GM21423 (cell line): ENCODE measurements around the gene PLN.

Experiments used
- ATAC-seq: cut with Tn5 transposase; IDR thresholded peaks from one replicate; pipeline ENCODE4 v1.9.1; 2021; ENCODE audit warnings: mild to moderate bottlenecking, moderate library complexity; ENCODE audit not compliant: unreplicated experiment

Gene PLN

DNA sequence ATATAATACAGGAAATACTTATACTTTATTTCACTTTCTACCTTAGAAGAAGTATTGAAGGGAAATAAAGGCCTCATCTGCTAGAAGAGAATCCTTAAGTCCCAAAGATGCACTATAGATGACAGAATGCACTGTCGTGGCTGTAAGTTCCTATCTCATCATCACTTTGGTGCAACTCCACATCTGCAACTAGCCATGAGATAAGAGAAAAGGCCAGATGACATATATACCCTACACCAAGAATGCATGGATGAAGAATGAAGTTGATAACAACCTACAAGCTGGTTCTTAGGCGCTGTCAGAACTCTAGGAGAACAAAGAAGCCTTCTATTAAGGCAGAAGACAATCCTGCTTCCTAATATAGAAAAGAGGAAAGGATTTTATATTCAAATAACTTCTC is 11.6 kb upstream of the PLN start:
- ATAC-seq = no peak

DNA sequence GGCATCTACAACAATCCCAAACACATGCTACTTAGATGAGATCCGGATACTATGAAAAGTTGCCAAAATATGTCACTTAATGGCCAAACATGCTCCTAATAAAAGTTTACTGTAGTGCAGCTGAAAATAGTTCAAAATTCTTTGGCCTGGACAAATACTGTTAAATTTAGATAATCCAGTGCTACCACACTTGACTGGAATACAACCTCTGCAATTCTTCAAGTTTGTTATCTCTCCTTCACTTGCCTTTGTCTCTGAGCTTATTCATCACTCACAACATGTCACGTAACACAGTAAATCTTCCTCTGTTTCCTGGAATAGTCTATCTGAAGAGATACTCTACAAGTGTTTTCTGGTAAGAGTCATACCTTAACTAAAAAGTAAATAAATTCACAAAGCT is 10.5 kb upstream of the PLN start:
- ATAC-seq = no peak

DNA sequence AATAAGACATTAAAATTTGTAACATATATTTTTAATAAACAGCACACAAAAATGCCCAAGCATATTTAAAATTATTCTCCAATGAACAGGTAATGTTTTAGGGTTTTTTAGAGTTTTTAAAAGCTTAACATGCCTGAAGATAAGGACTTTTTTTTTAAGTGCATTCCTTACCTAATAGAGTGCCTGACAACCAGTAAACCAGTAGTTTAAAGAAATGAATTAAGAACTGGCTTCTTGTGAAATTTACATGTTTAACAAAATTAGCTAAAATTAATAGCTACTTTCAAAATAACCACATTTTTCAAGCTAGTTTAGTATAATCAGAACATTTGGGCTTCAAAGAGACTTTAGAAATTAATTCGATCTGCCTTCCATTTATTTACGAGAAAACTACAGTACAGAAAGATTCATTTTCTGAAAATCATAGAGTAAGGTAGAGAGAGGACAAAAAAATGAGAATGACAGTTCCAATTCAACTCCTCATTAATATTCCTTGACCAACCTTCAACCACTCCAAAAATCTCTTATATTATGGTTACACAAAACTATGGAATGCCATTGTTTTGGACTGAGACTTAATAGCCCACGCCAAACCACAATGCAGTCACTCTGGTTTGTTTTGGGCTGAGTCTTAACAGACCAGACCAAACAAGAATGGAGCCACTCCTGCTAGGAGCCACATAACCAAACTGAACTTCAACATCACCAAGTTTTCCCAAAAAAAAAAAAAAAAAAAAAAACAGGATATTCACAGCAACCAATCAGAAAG is 5.7 kb upstream of the PLN start:
- ATAC-seq = no peak

DNA sequence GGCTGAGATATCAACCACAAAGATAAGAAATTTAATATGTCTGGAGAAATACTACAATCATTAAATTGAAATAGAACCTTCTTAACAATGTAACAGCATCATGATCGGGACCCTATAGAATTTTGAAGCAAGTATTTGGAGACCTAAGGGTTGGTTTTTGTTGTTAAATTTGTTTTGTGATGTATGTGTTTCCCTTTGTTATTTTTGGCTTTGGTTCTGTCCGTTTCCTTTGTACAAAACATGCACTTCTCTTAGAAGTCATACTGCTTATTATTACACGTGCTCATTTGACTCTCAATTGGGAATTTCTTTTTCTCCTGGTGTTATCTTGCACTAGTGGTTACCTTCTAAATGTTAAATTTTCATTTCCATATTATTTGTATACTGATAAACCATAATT is 4.0 kb upstream of the PLN start:
- no peak for ATAC-seq

DNA sequence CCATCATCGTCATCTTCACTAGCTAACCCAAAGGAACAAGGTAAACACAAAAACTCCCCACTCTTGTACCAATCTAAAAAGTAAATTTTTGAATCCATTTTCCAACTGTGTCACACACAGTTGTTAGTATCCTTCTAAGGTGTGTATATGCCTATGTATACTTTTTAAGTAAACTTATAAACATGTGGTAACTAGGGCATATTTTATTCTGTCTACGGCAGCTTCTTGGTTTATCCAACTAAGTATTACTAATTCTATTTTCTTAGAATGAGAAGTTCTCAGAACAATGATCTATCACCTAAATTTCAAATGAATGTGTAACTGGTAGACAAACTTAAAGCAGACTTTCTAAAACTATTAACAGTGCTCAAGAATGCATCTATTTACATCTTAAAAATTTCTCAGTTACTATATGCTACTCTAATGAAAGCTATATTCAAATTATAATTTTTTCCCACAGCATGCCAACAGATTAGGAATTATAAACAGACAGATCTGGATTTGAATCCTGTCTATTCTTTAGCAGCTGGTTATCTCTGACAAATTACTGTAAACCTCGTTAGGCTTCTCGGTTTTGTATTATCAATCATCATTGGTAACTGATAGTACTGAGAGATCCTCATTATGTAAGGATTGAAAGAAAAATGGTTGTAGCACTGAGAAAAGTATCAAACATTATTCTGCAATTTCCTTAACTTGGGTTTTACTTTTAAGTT is 1.8 kb upstream of the PLN start:
- no peak for ATAC-seq

DNA sequence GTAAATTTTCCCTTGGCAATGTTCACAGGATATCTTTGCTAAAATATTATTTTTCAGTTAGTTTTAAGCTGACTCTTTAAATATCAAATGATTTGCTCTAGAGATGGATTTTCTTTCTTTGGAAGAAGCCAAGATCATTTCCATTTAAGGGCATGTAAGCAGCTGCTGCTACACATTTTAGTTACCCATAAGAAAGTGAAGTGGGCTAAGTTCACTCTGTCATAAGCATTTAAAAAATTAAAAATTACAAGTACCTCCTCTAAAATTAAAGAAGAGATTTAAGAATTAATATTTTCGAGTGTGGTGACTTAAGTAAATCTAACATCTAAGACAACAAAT is 1.2 kb upstream of the PLN start:
- no peak for ATAC-seq

DNA sequence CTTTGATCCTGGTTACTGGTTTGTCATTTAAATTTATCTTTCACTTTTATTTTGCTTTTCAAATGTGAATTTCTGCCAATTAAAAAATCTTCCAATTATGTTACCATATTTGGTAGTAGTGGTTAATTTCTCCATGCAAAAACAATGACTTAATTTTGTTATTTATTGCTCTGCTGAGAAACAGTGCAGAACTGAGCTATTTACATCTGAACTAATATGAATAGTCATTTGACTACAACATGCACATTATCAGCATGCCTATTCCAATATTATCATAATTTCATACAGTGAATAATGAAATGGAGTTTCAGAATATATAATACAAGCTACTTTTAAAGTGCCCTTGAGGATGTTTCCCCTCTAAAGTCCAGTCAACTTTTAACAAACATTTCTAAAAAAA is 517 bp downstream of the PLN start:
- no peak for ATAC-seq

DNA sequence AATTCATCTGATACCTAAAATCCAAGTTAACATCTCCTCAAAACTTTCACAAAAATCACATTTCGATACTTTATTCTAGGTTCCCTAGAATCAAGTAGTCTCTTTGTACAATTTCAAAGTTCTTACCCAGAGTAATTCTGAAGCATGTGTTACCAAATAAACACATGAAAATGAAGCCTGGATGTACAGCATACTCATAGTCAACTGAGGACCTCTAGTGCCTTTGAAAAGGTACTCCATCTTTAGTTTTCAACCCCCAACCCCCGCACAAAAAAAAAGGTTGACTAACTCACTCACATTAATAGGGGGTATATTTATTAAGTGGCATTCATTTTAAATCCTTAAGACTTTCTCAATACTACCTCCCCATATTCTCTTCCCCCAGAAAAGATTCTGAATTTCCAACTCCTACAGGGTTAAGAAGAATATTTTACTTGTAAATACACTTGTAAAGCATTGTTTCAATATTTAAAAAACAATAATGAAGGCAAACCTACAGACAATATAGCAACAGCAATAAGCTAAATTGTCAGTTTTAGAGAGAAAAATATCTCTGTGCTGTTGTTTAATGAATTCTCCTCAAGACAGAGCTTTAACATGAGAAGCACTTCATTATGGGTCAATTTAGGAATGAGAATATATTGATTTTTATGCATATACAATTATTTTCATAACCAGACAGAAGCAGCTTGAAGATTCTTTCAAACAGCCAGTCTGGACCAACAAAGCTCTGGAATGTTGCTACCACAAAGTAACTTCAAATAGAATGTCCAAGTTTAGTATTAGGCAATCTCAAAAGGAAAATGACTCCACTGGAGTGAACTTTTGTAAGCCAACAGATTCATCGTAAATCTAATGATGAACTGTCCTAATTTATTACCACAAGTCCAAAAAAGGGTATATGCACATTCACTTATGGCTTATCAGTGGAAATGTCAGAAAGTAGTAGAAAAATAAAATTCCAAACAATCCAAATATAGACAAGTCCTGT is 3.3 kb downstream of the PLN start:
- ATAC-seq = peak; percentile 96

DNA sequence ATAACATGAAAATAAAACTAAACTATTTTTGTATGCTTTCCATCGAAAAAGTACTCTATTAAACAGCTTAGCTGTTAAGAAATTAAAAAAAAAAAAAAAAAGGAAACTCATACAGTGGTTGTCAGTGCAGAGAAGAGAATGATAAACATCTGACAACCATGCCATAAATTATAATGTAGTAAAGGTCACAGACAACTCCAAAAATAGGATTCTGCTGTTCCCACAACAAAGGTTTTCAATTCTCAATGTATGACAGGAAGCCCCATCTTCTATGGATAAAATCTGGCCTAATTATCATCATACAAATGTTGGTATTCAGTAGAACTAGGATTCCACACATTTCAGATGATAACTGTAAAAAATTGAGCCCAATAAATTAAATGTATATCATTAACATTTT is 5.0 kb downstream of the PLN start:
- ATAC-seq = no peak

DNA sequence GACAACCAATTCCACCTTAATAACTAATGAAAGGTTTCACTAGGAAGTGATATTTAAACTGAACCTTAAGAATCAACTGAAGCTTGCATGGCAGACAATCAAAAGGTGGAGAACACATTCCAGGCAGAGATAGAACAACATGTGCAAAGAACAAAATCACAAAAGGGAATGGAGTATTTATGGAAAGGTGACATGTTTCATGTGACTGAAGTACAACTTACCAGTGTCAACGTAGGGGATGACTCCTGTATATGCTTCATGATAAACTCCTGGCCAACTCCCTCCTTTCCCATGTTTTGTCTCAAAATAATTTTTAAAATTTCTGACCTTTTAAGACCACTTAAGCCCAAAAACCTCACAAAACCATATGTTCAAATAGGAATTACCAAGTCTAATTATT is 6.6 kb downstream of the PLN start:
- ATAC-seq = no peak

DNA sequence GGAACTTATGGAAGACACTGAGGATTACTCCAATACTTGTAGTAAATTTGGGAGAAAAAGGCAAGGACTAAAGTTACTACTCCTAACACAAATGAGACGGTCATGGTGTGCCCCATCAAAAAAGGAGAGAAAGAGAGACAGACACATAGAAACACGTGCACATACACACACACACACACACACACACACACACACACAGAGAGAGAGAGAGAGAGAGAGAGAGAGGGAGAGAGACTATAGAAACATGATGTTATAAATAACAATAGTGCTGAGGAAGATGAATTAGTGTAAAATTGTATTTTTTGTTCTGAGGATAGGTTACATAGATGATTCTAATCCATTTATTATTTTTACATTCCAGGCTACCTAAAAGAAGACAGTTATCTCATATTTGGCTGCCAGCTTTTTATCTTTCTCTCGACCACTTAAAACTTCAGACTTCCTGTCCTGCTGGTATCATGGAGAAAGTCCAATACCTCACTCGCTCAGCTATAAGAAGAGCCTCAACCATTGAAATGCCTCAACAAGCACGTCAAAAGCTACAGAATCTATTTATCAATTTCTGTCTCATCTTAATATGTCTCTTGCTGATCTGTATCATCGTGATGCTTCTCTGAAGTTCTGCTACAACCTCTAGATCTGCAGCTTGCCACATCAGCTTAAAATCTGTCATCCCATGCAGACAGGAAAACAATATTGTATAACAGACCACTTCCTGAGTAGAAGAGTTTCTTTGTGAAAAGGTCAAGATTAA is 10.5 kb downstream of the PLN start:
- ATAC-seq = peak; percentile 78

DNA sequence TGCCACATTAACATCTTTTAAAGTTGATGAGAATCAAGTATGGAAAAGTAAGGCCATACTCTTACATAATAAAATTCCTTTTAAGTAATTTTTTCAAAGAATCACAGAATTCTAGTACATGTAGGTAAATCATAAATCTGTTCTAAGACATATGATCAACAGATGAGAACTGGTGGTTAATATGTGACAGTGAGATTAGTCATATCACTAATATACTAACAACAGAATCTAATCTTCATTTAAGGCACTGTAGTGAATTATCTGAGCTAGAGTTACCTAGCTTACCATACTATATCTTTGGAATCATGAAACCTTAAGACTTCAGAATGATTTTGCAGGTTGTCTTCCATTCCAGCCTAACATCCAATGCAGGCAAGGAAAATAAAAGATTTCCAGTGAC is 11.6 kb downstream of the PLN start:
- peak; percentile 62 for ATAC-seq

DNA sequence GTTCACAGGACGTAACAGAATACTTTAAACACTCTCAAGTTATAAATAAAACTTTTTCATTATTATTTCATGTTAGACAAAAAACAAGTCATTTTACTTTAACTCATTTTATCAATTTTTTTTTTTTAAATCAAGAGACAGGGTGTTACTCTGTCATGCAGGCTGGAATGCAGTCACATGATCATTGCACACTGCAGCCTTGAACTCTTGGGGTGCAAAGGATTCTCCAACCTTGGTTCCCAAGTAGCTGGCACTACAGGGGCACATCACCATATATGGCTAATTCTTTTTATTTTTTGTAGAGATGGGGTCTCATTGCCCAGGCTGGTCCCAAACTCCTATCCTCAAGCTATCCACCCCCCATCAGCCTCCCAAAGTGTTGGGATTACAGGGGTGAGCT is 14.2 kb downstream of the PLN start:
- ATAC-seq = no peak

DNA sequence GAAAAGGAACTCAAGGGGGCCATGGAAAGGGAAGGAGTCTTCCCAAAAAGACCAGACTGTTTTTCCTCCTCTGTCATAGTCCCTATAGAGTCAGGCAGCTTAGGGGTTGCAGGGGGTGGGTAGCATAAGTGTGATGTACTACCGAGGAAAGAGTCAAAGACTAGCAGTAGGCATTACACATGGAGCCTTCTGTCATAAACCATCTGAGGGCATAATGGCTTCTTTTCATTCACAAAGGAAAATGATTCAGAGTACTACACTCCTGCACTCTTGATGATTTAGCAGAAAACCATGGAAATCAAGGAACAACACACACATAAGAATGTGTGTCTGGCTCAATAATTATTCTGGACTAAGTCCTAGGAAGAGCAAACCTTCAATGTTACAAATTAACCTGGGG is 14.9 kb downstream of the PLN start:
- ATAC-seq = no peak

DNA sequence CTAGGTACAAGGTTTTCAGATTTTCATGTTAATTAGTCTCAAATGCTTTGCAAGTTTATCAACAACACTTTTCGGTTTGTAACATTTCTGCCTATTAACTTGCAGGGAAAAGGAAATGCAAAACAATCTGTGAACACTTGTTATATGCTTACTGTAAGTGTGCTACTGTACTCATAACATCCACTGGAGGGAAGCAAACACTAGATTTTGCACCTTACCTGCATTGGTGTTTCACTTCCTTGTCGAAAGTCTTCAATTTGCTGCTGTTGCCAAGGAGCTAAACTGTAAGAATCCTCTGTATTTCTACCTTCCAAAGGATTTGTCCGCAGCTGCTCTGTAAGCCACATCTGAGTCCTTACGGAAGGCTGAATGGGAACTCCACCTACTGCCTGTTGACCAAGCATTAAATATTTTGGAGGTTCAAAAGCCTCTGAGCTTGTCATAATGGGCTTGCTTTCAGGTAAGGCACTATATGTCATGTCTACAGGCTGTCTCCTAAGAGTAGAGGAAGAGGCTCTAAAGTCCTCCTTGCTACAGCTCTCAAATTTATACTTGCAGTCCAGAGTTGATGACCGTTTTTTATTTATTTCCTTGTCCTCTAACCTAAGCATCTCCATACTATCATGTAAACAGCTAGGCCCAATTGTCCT is 17.3 kb downstream of the PLN start:
- peak; percentile 97 for ATAC-seq

DNA sequence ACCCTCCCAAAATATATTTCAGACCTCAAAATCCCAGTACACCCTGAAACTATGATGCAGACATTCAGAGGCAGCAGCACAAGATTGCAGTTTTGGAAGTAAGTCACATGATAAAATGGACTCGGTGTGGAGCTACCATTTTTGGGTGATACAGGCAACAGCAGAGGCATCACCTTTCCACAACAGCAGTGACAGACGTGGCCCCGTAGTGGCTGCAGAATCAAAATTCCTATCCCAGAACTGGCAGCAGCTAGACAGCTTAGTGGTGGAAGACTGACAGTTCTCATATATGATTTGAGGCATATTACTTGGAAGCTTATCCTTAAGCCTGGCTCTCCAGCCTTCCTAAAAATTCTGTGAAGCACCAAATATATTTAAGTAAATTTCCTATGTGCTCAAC is 19.9 kb downstream of the PLN start:
- no peak for ATAC-seq

DNA sequence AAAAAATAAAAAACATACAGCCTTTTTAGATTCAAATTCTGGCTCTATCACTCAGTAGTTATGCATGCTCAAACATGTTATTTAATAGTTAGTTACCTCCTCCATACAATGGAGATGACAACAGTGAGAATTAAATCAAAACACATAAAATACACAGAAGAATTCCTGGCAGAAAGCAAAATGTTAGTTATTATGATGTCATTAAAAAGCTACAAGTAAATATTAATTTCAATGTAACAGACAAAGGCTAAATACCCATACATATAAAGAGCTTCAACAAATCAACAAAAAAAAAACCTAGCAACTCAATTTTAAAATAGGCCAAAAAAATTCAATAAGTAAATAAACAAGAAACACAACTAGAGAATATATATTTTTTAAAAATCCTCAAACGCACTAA is 21.4 kb downstream of the PLN start:
- no peak for ATAC-seq

DNA sequence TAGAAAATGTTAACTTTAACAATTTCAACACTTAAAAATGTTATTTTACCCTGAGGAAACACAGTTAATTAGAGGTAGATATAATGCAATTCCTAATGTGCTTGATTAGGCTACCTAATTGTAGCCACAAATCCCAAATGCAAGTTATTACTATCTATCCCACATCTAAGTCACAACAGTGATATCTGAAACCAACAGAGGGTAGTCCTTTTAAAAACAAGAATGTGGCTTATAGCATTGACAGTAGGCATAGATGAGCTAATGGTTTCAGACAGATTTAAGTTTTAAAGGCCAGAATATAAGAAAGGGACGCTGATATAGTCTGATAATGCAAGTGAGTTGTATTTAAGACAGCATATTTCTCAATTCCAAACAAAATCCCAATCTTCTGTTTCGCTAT is 23.0 kb downstream of the PLN start:
- ATAC-seq = no peak

DNA sequence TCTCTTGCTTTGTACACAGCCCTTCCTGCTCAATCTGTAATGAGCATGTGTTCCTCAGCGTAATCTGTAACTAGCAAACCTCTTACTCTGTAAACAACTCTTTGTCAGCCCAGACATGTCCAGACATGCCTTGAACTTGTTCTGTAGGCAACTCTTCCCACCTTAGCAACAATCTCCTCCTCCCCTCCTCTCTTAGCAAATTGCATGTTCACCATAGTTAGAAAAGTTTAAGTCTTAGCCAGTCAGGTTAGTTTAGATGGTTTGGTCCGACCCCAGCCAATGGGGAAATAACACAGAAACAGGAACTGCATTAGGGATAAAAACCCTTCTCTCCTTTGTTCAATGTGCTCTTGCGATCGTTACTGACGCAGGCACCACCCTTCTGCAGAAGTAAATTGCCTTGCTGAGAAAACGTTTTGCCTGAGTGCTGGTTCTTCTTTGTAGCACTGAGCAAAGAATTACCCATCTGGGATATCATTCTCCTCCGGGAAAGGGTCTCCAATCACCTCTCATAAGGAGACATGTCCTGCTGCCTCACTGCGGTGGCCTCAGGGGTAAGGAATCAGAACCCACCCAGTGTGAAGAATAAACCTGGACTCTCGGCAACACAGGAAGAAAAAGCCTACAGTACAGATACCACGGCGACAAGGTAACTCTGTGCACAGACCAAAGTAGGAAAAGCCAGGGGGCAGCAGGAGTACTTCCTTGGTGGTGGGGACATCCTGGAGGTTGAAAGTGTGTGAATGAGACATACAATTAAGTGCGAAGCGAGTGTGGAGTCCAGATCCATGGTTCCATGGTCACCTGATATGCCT is 26.2 kb downstream of the PLN start:
- no peak for ATAC-seq

DNA sequence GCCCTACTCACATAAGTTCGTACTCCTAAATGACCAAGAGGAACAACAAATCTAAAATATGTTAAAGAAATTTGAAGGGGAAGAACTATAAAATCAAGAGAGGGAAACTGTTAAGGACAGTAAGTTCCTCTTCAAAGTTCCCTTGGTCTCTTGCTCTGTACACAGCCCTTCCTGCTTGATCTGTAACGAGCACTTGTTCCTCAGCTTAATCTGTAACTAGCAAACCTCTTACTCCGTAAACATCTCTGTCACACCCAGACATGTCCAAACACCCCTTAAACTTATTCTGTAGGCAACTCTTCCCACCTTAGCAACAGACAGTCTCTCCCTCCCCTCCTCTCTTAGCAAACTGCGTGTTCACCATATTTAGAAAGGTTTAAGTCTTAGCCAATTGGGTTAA is 29.9 kb downstream of the PLN start:
- no peak for ATAC-seq
